ENCODE results near the gene ISG20L2.

ISG20L2 gene

DNA sequence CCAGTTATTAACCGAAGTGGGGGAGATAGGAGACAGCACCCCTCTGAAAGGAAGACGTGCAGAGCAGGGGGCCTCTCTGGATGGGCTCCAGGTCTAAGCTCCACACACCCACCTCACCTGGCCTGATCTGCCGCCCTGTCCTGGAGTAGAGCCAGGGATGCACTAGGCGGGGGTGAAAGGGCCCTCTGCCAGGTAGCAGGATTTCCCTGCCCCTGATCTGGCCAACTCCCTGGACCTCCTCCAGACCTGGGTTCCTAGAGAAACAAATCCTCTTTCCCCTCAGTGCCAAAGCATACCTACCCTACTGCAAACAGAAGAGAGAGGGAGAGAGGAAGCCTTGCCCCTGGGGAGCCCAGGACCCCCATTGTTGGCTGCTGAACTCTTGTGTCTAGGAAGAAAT lies 25.2 kb downstream of the ISG20L2 start:
- Histone ChIP-seq H3K4me3 (ENCODE audit: low read depth, low read length) (peak overlapping the region; percentile 74), H3K27ac (peak overlapping the region; percentile 86), H3K27me3 (ENCODE audit: insufficient read depth, low read depth, severe bottlenecking) (no peaks in the 10 kb centered on the region), H3K9me3 (ENCODE audit: severe bottlenecking) (no peaks in the 10 kb centered on the region), H3K36me3 (peaks cover 51% of the 10 kb centered on the region)
- no peak for DNase-seq
- TF ChIP-seq, protein P1, sequence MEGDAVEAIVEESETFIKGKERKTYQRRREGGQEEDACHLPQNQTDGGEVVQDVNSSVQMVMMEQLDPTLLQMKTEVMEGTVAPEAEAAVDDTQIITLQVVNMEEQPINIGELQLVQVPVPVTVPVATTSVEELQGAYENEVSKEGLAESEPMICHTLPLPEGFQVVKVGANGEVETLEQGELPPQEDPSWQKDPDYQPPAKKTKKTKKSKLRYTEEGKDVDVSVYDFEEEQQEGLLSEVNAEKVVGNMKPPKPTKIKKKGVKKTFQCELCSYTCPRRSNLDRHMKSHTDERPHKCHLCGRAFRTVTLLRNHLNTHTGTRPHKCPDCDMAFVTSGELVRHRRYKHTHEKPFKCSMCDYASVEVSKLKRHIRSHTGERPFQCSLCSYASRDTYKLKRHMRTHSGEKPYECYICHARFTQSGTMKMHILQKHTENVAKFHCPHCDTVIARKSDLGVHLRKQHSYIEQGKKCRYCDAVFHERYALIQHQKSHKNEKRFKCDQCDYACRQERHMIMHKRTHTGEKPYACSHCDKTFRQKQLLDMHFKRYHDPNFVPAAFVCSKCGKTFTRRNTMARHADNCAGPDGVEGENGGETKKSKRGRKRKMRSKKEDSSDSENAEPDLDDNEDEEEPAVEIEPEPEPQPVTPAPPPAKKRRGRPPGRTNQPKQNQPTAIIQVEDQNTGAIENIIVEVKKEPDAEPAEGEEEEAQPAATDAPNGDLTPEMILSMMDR (IDR thresholded peaks at IDR 0.05; ENCODE audit: low read depth, low read length): no peak

DNA sequence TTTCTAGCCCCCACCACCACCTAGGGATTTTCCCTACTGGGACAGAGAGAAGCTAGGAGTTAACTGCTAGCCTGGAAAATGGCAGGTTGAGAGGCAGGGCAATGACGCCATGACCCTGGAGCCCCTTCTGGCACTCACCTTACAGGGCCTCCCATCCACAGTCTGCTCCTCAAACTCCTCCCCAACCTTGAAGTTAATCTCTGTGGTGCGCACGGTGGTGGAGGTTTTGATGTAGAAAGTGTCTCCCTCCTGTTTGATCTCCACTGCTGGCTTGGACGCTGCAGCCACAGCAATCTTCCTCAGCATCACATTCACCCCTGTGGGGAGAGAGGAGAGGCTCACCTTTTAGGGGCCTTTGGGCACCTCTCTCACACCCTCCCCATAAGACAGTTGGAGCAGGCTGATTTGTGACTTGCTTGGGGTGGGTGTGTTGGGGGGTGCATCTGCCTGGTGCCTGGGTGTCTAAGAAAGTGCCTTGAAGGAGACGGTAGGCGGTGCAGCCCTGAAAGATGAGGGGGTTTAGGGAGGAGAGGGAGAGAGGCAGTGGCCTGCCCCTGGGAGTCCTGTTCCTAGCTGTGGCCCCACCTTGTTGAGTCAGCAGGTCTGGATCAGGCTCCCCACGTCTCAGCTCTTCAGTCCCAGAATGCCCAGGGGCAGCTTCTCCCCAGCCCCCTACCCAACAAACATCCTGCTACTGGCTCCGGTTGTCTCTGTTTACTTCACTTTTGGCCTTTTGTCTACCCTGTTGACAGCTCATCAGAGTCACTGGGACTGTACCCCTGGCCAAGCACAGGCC lies 27.6 kb downstream of the ISG20L2 start:
- TF ChIP-seq, protein P1 (IDR thresholded peaks at IDR 0.05; ENCODE audit: low read depth, low read length): no peak
- DNase-seq: peak; percentile 77
- Histone ChIP-seq H3K27ac (peak overlapping the region; percentile 59), H3K9me3 (ENCODE audit: severe bottlenecking) (no peaks in the 10 kb centered on the region), H3K27me3 (ENCODE audit: insufficient read depth, low read depth, severe bottlenecking) (no peaks in the 10 kb centered on the region), H3K36me3 (peaks cover 58% of the 10 kb centered on the region), H3K4me3 (ENCODE audit: low read depth, low read length) (no peak overlapping the region)

DNA sequence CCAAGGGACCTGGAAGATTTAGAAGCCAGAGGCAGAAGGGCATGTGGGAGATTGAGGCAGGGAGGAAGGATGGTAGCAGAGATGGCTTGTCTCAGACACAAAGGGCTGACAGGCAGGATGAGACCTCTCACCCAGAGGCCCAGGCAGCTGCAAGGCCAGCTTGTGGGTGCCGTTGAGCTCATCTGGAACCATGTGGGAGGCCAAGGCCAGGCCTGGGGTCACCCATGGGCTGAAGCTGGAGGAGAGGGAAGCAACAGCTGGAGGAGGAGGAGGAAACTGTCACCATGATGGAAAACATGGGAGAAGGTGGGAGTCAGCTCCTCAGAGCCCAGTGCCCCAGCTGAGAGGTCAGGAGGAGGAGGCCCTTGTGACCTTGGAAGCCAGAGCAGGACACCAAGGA lies 29.6 kb downstream of the ISG20L2 start:
- peaks cover 55% of the 10 kb centered on the region for H3K36me3 ChIP-seq
- H3K27me3 ChIP-seq (ENCODE audit: insufficient read depth, low read depth, severe bottlenecking): no peaks in the 10 kb centered on the region
- H3K4me3 ChIP-seq (ENCODE audit: low read depth, low read length): no peak overlapping the region
- H3K9me3 ChIP-seq (ENCODE audit: severe bottlenecking): no peaks in the 10 kb centered on the region
- H3K27ac ChIP-seq: no peak overlapping the region; the same call in 1 of the 2 replicates
- TF ChIP-seq, protein P1 (IDR thresholded peaks at IDR 0.05; ENCODE audit: low read depth, low read length): no peak
- no peak for DNase-seq

DNA sequence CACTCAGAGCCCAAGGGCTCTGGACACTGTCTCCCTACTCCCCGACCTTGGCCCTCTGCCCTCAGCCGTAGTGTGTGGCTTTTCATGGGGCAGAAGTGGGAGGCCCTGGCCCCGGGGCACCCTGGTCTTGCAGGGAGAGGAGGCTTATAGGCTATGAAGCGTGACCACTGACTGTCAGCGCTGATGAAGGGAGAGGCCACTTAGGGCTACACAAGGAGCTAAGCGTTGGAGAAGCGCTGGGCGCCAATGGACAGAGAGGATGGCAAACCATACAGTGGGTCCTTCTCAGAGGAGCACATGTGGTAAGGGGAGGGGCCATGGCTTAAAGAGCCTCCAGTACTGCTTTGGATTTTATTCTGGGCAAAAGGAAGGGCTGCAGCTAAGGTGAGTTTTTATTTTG lies 31.1 kb downstream of the ISG20L2 start:
- peak; percentile 97 for DNase-seq
- no peak overlapping the region for H3K4me3 ChIP-seq (ENCODE audit: low read depth, low read length)
- TF ChIP-seq, protein P1 (IDR thresholded peaks at IDR 0.05; ENCODE audit: low read depth, low read length): no peak
- no peaks in the 10 kb centered on the region for H3K9me3 ChIP-seq (ENCODE audit: severe bottlenecking)
- peak overlapping the region; percentile 71 for H3K27ac ChIP-seq
- peaks cover 48% of the 10 kb centered on the region for H3K36me3 ChIP-seq
- H3K27me3 ChIP-seq (ENCODE audit: insufficient read depth, low read depth, severe bottlenecking): no peaks in the 10 kb centered on the region

DNA sequence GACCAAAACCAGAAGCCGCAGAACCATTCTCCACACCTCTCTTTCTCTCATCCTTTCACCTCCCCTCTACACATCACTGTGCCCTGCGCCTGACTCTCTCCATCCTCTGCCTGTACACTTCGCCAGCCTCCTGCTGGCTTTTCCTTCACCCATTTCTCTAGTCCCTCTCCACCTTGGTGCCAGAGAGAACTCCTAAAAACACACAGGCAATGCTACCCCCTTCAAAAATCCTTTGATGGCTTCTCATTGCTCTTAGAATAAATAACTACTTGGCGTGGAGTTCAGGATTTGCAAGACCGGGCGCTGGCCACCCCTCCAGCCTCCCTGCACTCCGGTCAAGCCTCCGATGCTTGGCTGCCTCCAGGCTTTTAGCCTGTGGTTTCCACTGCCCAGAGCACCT lies 31.8 kb downstream of the ISG20L2 start:
- Histone ChIP-seq H3K27ac (peak overlapping the region; percentile 71), H3K4me3 (ENCODE audit: low read depth, low read length) (no peak overlapping the region), H3K36me3 (peaks cover 41% of the 10 kb centered on the region), H3K9me3 (ENCODE audit: severe bottlenecking) (no peaks in the 10 kb centered on the region), H3K27me3 (ENCODE audit: insufficient read depth, low read depth, severe bottlenecking) (no peaks in the 10 kb centered on the region)
- TF ChIP-seq, protein P1 (IDR thresholded peaks at IDR 0.05; ENCODE audit: low read depth, low read length): no peak
- no peak for DNase-seq

DNA sequence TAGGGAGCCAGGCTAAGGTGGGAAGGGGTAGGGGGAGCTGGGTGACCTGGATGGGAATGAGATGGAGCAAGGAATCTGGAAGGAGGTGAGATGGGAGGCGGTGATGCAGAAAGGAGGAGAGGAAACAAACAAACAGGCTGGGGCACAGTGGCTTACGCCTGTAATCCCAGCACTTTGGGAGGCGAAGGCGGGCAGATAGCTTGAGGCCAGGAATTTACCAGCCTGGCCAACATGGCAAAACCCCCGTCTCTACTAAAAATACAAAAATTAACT lies 33.9 kb downstream of the ISG20L2 start:
- TF ChIP-seq, protein P1 (IDR thresholded peaks at IDR 0.05; ENCODE audit: low read depth, low read length): no peak
- peak overlapping the region; percentile 82 for H3K27ac ChIP-seq

More for the DNA sequence above, 33.9 kb downstream of the ISG20L2 start:
- Histone ChIP-seq H3K9me3 (ENCODE audit: severe bottlenecking) (no peaks in the 10 kb centered on the region), H3K36me3 (peaks cover 19% of the 10 kb centered on the region), H3K4me3 (ENCODE audit: low read depth, low read length) (no peak overlapping the region), H3K27me3 (ENCODE audit: insufficient read depth, low read depth, severe bottlenecking) (no peaks in the 10 kb centered on the region)
- DNase-seq: no peak
